CD4-positive, alpha-beta T cell treated with Interleukin-21 for 1 hour (primary cell): ENCODE data around the gene IFIT3.
"Not testable (repeated sequence)": the region's sequence is repeated elsewhere in the genome, so short reads cannot be mapped to it uniquely, and the experiment has no call there.

Experiments
- DNase-seq: peaks from one replicate; pipeline ENCODE4 v3.0.0-alpha.2; 2020

Gene IFIT3

GRCh38 chr10:89337484-89337883 is 9.7 kb downstream of the IFIT3 start:
- DNase-seq, result peak; percentile 37

GRCh38 chr10:89338713-89339112 is 10.9 kb downstream of the IFIT3 start:
- DNase-seq, result no peak

GRCh38 chr10:89339875-89340274 is 12.1 kb downstream of the IFIT3 start:
- no peak for DNase-seq

- no peak for DNase-seq
These were observed 13.9 kb downstream of the IFIT3 start for GRCh38 chr10:89341649-89342048.

- no peak for DNase-seq
These were observed 14.6 kb downstream of the IFIT3 start for GRCh38 chr10:89342206-89342958.

GRCh38 chr10:89343089-89343767 is 15.4 kb downstream of the IFIT3 start:
- DNase-seq, result no peak

DNA sequence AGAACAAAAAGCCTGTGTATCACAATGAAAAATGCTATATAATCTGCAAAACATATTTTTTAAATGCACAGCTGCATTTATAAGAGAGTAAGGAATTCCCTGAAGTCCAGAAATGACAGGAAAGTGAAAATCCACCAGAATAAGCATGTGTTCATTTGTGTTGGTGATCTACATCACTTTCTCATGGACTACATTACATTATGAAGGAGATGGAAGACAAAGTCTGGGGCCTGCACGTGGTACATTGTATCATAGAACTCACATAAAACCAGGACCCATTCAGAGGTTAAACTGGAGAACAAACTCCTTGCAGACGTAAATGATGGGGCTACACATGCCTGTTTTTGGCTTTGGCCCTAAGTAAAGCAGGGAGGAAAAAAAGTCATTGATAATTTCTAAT is 16.4 kb downstream of the IFIT3 start:
- no peak for DNase-seq

DNA sequence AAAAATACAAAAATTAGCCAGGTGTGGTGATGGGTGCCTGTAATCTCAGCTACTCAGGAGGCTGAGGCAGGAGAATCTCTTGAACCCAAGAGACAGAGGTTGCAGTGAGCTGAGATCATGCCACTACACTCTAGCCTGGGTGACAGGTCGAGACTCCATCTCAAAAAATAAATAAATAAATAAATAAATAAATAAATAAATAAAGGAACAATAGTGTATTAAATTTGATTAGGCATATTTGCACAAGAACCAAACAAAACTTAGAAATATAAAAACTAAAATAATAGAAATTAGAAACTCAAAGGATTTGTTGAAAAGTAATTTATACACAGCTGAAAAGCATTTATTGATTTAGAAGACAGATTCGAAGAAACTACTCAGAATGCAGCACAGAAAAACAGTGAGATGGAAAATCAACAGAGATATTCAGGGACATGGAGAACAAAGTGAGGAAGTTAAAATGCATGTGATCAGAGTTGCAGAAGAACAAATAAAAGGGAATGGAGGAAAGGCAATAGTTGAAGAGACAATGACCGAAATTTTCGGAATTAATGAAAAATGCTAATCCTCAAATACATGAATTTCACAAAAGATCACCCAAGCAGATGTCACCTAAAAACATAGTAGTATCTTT is 17.7 kb downstream of the IFIT3 start:
- no peak for DNase-seq

DNA sequence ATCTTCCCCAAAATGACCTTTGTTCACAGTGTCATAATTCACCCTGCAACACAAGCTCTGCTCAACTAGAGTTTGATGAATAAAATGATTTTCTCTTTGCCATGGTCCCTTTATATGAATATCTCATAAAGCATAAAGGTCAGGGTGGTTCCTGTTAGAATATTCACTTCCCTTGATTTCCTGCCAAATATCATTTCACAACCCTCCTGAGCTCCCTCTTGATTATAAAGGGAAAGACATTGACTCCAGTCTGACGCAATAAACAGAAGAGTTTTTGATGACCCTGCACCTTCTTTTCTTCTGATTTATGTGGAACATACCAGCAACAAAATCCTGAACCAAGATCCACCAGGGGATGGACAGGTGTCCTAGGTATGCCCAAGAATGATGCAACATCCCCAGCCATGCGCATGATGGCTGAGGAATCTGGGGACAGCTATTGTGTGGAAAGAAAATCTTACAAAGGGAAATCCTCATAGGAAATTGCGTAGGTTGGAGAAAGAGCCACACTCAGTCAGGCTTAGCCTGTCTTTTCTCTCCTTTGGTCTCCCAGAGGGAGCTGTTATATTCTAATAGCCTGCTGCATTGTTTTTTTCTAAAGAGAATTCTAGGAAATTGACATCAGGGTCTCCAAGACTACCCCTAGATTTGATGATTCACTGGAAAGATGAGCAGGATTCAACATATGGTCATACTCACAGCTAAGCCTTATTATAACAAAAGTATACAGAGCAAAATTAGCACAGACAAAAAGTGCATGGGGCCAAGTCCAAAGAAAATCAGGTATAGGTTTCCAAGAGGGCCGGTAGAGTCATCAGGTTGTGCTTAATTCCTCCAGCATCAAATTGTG is 18.8 kb downstream of the IFIT3 start:
- no peak for DNase-seq

GRCh38 chr10:89347701-89348457 is 20.1 kb downstream of the IFIT3 start:
- DNase-seq, result no peak

GRCh38 chr10:89348481-89348880 is 20.7 kb downstream of the IFIT3 start:
- DNase-seq, result no peak

- DNase-seq, result no peak
These were observed 21.2 kb downstream of the IFIT3 start for GRCh38 chr10:89348975-89349374.

GRCh38 chr10:89350631-89351315 is 23.0 kb downstream of the IFIT3 start:
- DNase-seq, result not testable (repeated sequence)

GRCh38 chr10:89351412-89351779 is 23.6 kb downstream of the IFIT3 start:
- DNase-seq, result no peak

DNA sequence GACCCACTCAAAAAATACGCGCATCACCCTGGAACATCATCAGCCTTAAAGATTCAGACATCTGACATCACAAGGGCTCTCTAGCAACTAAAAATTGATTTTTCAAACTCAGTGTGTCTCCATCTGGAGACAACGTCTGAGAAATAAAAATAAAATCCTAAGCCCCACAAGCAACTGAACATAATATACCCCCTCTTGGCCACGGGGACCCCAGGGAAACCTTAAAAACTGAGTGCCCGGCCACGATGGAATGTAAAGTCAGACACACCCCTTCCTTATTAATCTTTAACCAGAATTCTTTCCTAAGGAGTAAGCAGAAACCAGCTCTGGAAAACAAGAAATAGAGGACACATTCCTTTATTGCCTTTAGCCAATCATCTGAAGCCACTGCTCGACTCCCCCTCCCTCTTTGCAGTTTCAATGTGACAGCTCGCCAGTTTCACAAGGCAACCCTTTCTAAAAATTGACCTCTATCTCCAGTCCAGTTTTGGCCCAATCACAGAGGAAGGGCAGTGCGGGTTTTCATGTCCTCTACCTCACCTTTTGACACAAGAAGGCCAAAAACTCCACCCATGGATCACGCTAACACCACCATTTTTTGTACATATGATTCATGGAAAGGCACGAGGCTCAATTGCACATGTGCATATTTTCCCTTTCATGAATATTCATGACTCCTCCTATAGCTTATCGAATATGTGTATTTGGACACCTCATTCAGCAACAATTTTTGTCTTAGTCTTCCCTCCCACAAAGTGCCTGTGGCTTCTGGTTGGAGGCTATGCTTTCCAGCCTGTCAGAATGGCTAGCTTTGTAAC is 24.2 kb downstream of the IFIT3 start:
- no peak for DNase-seq

- DNase-seq, result no peak
These were observed 25.0 kb downstream of the IFIT3 start for GRCh38 chr10:89352802-89353201.

- DNase-seq, result no peak
These were observed 27.7 kb downstream of the IFIT3 start for GRCh38 chr10:89355394-89355931.

GRCh38 chr10:89357096-89357495 is 29.3 kb downstream of the IFIT3 start:
- DNase-seq, result no peak

GRCh38 chr10:89357975-89358374 is 30.2 kb downstream of the IFIT3 start:
- no peak for DNase-seq

GRCh38 chr10:89360157-89360556 is 32.4 kb downstream of the IFIT3 start:
- no peak for DNase-seq

DNA sequence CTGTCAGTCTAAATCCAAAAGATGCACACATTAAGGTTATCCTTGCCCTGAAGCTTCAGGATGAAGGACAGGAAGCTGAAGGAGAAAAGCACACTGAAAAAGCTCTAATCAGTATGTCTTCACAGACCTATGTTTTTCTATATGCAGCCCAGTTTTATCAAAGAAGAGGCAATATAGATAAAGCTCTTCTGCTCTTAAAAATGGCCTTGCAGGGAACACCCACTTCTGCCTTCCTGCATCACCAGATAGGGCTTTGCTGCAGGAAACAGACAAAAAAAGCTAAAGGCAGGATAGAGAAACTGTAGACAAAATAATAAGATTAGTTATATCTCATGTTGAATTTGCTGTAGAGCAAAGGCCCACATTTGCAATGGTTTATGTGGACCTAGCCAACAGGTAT is 35.1 kb downstream of the IFIT3 start:
- no peak for DNase-seq
